NT2/D1 (cell line): ENCODE data around the gene BCAS3.
"Not testable (repeated sequence)": the region's sequence is repeated elsewhere in the genome, so short reads cannot be mapped to it uniquely, and the experiment has no call there.

Experiments
- DNase-seq: peaks from one replicate; pipeline ENCODE4 v3.0.0-alpha.2; 2011; ENCODE audit warnings: low read depth, low spot score
- H3K27me3 ChIP-seq: 2 replicates; pipeline ENCODE4 v1.6.0; 2011; ENCODE audit warnings: mild to moderate bottlenecking; ENCODE audit not compliant: insufficient read length, insufficient read depth
- H3K36me3 ChIP-seq: 2 replicates; pipeline ENCODE4 v1.6.1; 2011; ENCODE audit warnings: mild to moderate bottlenecking, low read length, mixed read lengths; ENCODE audit not compliant: insufficient read depth, insufficient read length
- H3K4me1 ChIP-seq: 2 replicates; pipeline ENCODE4 v1.5.1; 2011; ENCODE audit not compliant: insufficient read depth, insufficient read length
- H3K4me3 ChIP-seq: 2 replicates; pipeline ENCODE4 v1.5.1; 2011; ENCODE audit warnings: low read depth; ENCODE audit not compliant: insufficient read length
- H3K9ac ChIP-seq: 2 replicates; pipeline ENCODE4 v1.6.0; 2011; ENCODE audit warnings: low read depth; ENCODE audit not compliant: insufficient read length
- H3K9me3 ChIP-seq: 2 replicates; pipeline ENCODE4 v1.5.1; 2011; ENCODE audit warnings: mild to moderate bottlenecking, low read length; ENCODE audit not compliant: insufficient read depth
- SUZ12 ChIP-seq: IDR thresholded peaks from 2 replicates; pipeline ENCODE4 v1.6.1; 2011; ENCODE audit not compliant: insufficient read length, insufficient read depth; ENCODE audit errors: extremely low read depth
- YY1 ChIP-seq: IDR thresholded peaks from 2 replicates; pipeline ENCODE4 v1.6.1; 2011; ENCODE audit not compliant: insufficient read length, insufficient read depth
- ZNF274 ChIP-seq: IDR thresholded peaks from 2 replicates; pipeline ENCODE4 v1.6.1; 2011; ENCODE audit warnings: mild to moderate bottlenecking, low read depth, low read length

Gene BCAS3

DNA sequence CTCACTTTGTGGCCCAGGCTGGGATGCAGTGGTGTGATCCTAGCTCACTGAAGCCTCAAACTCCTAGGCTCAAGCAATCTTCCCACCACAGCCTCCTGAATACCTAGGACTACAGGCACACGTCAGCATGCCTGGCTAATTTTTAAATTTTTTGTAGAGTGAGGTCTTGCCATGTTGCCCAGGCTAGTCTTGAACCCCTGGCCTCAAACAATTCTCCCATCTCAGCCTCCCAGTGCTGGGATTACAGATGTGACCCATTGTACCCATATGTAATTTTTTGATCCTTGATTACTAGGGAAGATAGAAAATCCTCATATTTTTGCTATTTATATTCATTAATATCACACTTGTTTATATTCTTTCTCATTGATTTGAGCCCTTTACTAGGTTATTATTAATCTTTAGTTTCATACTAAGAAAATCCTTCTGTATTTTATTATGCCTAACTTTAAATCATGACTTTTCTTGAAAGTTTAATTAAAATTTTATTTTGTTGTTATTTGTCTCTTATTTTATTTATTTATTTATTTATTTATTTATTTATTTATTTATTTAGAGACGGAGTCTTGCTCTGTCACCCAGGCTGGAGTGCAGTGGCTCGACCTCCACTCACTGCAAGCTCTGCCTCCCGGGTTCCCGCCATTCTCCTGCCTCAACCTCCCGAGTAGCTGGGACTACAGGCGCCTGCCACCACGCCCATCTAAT, 75.4 kb downstream of the BCAS3 start:
- H3K4me3 ChIP-seq = no peak overlapping the region
- H3K9ac ChIP-seq = no peak overlapping the region
- DNase-seq = no peak
- H3K27me3 ChIP-seq = no peaks in the 10 kb centered on the region
- no peaks in the 10 kb centered on the region for H3K9me3 ChIP-seq
- TF ChIP-seq SUZ12 = no peak
- TF ChIP-seq ZNF274 = no peak
- TF ChIP-seq YY1 = no peak
- H3K4me1 ChIP-seq = no peaks in the 10 kb centered on the region
- no peaks in the 10 kb centered on the region for H3K36me3 ChIP-seq

GRCh38 chr17:60754057-60754604, 76.5 kb downstream of the BCAS3 start:
- H3K9ac ChIP-seq = no peak overlapping the region
- no peak for DNase-seq
- H3K4me3 ChIP-seq = no peak overlapping the region
- H3K4me1 ChIP-seq = no peaks in the 10 kb centered on the region
- no peaks in the 10 kb centered on the region for H3K9me3 ChIP-seq
- no peaks in the 10 kb centered on the region for H3K27me3 ChIP-seq
- TF ChIP-seq ZNF274 = no peak
- no peak for TF ChIP-seq YY1
- no peak for TF ChIP-seq SUZ12
- no peaks in the 10 kb centered on the region for H3K36me3 ChIP-seq

GRCh38 chr17:60756798-60757197, 79.1 kb downstream of the BCAS3 start:
- not testable (repeated sequence) for H3K9ac ChIP-seq, DNase-seq, H3K4me1 ChIP-seq, H3K27me3 ChIP-seq, H3K36me3 ChIP-seq, H3K4me3 ChIP-seq, H3K9me3 ChIP-seq

- TF ChIP-seq SUZ12 = no peak
- no peak for TF ChIP-seq ZNF274
- no peak for TF ChIP-seq YY1
- H3K36me3 ChIP-seq = no peaks in the 10 kb centered on the region
- DNase-seq = no peak
Measured at GRCh38 chr17:60757437-60757836, 79.8 kb downstream of the BCAS3 start.

GRCh38 chr17:60759756-60760155, 82.1 kb downstream of the BCAS3 start:
- Histone ChIP-seq H3K9me3 (no peaks in the 10 kb centered on the region), H3K4me3 (no peak overlapping the region), H3K4me1 (no peaks in the 10 kb centered on the region), H3K36me3 (no peaks in the 10 kb centered on the region), H3K27me3 (no peaks in the 10 kb centered on the region), H3K9ac (no peak overlapping the region)
- TF ChIP-seq YY1 (no peak), SUZ12 (no peak), ZNF274 (no peak)
- no peak for DNase-seq

More at GRCh38 chr17:60757437-60757836, 79.8 kb downstream of the BCAS3 start:
- Histone ChIP-seq H3K9ac (no peak overlapping the region), H3K27me3 (no peaks in the 10 kb centered on the region), H3K9me3 (no peaks in the 10 kb centered on the region), H3K4me3 (no peak overlapping the region), H3K4me1 (no peaks in the 10 kb centered on the region)

- not testable (repeated sequence) for H3K27me3 ChIP-seq, H3K4me3 ChIP-seq, H3K36me3 ChIP-seq, H3K9me3 ChIP-seq, DNase-seq, H3K4me1 ChIP-seq, H3K9ac ChIP-seq
Measured at GRCh38 chr17:60761301-60761700, 83.7 kb downstream of the BCAS3 start.

DNA sequence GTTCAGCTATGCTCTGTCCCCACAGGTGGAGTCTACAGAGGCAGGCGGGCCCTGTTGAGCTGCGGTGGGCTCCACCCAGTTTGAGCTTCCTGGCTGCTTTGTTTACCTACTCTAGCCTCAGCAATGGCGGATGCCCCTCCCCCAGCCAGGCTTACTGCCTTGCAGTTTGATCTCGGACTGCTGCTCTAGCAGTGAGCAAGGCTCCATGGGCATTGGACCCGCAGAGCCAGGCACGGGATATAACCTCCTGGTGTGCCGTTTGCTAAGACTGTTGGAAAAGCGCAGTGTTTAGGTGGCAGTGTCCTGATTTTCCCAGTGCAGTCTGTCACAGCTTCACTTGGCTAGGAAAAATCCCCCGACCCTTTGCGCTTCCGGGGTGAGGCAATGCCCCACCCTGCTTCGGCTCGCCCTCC, 89.1 kb downstream of the BCAS3 start:
- Histone ChIP-seq H3K4me3 (no peak overlapping the region), H3K27me3 (no peaks in the 10 kb centered on the region), H3K9me3 (peaks cover 18% of the 10 kb centered on the region; the same call in 1 of the 2 replicates), H3K4me1 (peaks cover 3% of the 10 kb centered on the region), H3K9ac (no peak overlapping the region), H3K36me3 (no peaks in the 10 kb centered on the region)
- DNase-seq = no peak
- no peak for TF ChIP-seq SUZ12
- no peak for TF ChIP-seq ZNF274
- no peak for TF ChIP-seq YY1
